OCI-M2 (cell line): ENCODE results near the gene LSM14A.
"Not testable (repeated sequence)": the region's sequence is repeated elsewhere in the genome, so short reads cannot be mapped to it uniquely, and the experiment has no call there.

ENCODE experiments used
- DNase-seq: peaks from one replicate; lab custom pipeline; 2025; ENCODE audit not compliant: unreplicated experiment; lab: John Stamatoyannopoulos, UW

Gene LSM14A

DNA sequence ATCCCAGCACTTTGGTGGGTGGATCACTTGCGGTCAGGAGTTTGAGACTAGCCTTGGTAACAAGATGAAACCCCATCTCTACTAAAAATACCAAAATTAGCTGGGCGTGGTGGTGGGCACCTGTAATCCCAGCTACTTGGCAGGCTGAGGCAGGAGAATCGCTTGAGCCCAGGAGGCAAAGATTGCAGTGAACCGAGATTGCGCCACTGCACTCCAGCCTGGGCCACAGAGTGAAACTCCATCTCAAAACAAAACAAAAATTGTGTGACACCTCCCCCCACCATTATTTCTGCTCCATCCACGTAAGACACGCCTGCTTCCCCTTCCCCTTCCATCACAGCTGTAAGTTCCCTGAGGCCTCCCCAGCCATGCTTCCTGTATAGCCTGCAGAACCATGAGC, 13.3 kb upstream of the LSM14A start:
- not testable (repeated sequence) for DNase-seq

DNA sequence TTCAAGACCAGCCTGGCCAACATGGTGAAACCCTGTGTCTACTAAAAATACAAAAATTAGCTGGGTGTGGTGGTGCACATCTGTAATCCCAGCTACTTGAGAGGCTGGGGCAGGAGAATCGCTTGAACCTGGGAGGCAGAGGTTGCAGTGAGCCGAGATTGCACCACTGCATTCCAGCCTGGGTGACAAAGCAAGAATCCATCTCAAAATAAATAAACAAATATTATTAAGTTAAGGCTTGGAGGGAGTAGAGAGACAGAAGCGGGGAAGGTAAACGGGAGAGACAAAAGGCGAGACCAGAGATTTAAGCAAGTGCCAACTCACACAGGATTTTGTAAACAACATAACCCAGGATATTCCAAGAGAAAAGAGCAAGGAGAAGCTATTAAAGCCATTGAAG, 12.8 kb upstream of the LSM14A start:
- DNase-seq, result not testable (repeated sequence)

DNA sequence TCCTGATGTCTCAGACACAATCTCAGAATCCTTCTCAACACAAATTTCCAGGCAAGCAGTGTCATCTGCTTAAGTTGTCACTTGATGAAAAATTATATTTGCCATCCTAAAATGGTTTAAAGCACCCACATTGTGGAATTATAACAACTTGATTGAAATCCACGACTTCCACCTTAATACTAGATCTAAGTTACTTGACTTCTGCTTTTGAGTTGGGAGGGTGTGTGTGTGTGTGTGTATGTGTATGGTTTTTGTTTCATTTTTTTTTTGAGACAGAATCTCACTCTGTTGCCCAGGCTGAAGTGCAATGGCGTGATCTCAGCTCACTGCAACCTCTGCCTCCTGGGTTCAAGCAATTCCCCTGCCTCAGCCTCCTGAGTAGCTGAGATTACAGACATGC, 10.4 kb upstream of the LSM14A start:
- DNase-seq, result not testable (repeated sequence)

DNA sequence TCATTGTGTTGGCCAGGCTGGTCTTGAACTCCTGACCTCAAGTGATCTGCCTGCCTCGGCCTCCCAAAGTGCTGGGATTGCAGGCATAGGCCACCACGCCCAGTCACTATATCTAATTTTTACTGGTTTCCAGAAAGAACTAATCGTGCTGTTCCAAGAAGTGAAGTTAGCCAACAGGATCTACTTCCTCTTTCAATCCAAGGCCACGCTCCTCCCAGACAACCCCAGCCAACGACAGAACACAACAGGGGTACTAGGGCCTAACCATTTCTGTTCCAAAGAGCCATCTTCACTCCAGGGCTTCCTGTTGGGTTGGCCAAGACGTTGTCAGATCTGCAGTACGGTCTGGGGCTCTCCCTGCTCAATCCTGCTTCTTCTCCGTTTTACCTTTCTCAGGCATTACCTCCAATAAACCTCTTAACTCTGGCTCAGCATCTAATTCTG, 7.0 kb upstream of the LSM14A start:
- DNase-seq, result no peak

DNA sequence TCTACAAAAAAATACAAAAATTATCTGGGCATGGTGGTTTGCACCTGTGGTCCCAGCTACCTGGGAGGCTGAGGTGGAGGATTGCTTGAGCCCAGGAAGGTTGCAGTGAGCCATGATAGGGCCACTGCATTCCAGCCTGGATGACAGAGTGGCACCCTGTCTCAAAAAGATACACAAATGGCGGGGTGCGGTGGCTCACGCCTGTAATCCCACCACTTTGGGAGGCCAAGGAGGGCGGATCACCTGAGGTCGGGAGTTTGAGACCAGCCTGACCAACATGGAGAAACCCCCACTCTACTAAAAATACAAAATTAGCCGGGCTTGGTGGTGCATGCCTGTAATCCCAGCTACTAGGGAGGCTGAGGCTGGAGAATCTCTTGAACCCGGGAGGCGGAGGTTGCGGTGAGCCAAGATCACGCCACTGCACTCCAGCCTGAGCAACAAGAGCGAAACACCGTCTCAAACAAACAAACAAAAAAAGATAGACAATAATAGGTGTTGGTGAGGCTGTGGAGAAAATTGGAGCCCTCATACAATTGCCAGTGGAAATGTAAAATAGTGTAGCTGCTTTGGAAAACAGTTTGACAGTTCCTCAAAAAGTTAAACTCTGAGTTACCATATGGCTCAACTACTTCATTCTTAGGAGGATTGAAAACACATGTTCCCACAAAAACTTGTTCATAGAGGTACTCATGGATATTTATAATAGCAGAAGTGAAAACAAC, 2.7 kb upstream of the LSM14A start:
- not testable (repeated sequence) for DNase-seq

DNA sequence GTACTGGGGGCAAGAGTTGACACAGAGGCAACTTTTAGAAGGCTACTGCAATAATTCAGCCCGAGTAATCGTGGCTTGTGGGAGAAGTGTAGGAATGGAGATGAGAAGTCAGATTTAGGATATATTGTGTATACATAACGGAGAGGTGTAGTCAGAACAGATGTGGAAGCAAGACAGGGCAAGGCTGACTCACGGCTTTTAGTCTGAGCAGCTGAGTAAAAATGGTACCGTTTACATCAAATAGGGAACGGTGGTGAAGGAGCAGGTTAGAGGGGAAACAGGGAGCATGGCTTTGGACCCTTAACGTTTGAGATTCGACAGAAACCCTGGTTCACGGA, 796 bp upstream of the LSM14A start:
- peak; percentile 98 for DNase-seq

DNA sequence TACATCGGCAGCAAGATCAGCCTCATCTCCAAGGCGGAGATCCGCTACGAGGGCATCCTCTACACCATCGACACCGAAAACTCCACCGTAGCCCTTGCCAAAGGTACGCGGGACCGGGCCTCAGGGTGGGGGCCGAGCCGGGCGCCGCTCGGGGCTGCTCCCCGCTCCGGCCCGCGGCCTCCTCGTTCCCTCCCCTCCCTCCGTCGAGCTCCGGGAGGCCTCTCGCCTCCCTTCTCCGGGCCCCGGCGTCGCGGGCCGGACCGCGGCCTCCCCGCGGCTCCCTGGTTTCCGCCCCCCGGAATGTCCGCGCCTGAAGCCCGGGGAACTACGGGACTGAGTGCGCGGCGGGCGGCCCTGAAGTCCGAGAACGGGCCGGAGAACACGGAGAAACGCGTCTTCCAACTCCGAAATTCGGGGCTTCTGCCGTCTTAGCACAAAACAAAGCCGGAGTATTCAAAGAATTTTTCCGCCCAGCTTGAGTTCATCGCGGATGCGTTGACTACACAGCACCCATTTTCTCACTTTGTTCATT, 423 bp downstream of the LSM14A start:
- no peak for DNase-seq

DNA sequence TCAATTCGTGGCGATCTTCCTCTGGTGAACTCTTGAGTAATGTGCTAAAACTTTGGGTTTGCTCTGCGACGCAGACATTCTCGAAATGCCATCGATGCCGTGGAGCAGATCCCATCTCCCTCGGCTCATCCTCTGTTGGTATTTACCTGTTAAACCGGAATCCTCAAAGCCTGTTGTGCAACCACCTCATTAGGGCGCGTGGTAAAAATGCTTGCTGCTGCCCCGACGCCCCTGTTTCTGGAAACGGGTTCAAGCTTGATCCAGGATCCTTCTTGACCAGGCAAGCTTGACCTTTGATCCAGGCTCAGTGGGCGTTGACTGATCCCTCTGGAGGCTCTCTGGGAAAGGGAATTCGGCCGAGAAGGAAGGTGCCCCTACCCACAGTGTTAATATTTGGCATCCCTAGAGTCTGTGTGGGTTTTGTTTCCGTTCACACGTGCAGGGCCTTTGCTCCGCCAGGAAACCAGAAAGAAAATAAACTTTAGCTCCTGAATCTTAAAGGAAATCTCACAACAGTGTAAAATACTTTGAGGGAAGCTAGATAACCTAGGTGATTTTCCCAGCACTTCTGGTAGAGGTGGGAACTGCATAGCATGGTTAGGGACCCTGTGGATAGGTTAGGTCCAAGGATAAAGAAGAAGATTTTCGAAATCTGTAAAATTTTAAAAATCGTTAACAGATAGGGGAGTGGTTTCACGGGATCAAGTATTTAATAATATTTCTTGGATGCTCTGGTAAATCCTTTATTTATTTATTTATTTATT, 1.1 kb downstream of the LSM14A start:
- DNase-seq, result peak; percentile 49

DNA sequence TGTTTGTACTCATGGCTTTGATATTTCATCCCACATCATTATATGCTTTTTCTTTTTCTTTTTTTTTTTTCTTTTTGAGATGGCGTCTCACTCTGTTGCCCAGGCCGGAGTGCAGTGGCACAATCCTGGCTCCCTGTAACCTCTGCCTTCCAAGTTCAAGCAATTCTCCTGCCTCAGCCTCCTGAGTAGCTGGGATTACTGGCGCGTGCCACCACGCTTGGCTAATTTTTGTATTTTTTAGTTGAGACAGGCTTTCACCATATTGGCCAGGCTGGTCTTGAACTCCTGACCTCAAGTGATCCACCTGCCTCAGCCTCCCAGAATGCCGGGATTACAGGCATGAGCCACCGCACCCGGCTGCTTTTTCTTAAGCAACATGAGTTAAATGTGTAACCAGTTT, 2.9 kb downstream of the LSM14A start:
- not testable (repeated sequence) for DNase-seq

DNA sequence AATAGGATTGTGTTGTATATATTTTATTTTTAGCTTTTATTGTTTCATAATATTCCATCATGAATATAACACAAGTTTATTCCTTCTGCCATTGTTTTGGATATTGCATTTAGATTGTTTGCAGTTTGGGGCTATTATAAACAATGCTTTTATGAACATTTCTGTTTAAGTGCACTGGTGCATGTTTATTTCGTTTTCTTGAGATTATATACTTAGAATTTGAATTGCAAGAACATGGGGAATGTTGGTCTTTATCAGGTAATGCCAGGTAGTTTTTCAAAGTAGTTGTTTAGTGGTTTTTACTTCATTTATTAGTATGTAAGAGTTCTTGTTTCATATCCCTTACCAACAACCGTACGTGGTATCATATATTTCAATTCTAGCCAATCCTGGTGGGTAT, 4.3 kb downstream of the LSM14A start:
- DNase-seq, result no peak

DNA sequence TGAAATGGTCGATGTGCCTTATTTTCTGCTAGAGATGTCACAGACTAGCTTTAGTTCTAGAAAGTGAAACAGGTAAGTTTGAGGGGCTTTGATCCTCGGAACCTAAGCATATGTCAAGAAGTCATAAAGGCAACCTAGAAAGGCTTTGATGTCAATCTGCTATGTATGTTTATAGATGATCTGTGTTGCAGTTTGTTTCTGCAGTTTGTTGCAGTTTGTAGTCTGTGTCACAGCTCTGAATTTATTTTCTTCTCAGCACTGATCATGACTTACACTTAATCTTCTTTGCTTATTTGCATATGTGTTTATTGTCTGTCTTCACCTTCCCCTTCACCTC, 5.9 kb downstream of the LSM14A start:
- no peak for DNase-seq

DNA sequence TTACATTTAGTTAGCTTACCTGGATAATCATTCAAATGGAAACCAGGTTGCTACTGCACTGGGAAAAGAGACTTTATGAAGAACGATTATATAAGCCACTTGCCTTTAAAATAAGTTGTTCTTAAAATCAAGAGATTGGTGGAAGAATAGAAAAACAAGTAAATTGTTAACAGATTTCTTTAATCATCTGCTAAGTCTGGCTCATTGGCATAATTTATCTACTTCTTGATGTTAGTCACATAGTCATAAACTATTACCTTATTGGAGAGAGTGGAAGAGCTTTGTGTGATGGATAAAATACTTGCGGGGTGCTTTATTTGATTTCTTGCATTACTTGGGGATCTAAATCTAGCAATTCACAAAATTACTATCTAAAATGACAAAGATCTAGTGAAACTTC, 6.8 kb downstream of the LSM14A start:
- no peak for DNase-seq

DNA sequence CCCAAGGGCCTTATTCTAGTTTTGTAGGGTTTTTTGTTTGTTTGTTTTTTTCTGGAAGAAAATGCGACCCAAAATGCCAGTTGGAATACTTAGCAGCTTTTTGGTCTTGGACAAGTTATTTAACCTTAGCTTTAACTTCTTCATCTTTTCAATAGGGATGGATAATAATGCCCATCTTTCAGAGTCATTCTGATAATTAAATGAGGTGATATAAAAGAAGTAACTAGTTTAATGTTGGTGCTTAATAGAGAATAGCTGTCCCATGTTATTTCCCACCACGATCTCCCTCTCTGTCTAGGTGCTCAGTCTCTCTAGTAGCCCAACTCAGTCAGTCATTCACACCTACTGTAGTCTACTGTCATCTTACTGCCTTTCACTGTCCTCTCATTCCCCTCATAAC, 8.0 kb downstream of the LSM14A start:
- DNase-seq, result no peak

DNA sequence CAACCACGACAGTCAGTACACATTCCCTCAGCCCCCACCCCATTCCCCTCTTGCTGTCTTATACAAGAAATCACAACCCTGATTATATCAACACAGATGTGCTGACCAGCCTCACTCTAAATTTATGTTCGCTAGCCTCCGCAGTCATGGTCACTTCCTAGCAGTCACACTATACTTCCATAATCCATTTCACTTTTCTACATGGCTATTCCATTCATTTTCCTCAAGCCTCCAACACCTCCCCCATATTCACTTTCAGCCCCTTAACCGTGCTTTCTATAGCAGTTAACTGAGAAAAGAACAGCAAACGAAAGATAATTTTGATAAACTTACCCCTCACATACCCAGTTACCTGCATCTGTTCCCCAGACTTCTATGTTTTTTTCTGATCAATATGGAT, 8.4 kb downstream of the LSM14A start:
- DNase-seq, result no peak

DNA sequence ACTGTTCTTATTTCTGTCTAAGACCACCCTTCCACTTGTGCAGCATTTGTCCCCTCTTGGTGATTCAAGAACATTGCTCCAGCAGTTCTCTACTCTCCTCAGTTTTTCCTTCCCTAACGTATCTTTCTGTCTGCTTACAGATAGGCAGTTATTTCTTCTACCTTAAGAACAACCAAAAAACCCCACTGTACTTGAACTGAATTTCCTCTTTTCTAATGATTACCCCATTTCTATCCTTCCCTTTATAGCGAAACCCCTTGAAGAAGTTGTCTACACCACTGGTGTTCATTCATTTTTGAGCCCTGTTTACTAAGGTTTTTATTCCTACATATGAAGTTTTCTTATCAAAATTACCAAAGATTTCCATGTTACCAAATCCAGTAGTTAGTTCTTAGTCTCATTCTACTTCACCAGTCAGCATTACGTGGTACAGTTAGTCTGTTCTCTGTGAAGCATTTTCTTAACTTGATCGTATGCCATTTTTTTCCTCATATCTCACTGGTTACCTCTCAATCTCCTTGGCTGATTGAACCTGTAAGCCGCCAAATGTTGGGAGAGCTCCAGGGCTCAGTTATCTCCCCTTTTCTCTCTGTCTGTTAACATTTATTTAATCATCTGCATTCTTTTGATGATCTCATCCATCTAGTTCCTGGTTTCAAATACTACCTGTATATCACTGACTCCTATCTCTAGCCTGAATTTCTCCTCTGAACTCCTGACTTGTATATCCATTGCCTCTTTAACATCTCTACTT, 9.0 kb downstream of the LSM14A start:
- DNase-seq, result no peak

DNA sequence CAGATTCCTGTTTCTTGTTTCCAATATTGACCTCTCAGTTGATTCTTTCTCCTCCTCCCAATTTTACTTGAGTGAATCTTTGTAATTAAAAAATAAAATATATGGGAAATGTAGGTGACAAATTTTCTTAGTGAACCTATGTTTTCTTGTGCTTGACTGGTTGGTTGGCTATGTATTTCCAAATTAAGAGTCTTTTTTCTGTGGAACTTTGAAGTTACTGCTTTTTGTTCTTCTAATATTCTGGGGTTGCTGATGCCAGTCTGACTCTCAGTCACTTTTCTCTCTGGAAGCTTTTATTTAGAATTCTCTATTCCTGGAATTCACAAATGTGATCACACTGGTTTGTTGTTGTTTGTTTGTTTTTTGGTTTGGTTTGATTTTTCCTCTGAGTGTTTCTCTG, 9.8 kb downstream of the LSM14A start:
- DNase-seq, result no peak

DNA sequence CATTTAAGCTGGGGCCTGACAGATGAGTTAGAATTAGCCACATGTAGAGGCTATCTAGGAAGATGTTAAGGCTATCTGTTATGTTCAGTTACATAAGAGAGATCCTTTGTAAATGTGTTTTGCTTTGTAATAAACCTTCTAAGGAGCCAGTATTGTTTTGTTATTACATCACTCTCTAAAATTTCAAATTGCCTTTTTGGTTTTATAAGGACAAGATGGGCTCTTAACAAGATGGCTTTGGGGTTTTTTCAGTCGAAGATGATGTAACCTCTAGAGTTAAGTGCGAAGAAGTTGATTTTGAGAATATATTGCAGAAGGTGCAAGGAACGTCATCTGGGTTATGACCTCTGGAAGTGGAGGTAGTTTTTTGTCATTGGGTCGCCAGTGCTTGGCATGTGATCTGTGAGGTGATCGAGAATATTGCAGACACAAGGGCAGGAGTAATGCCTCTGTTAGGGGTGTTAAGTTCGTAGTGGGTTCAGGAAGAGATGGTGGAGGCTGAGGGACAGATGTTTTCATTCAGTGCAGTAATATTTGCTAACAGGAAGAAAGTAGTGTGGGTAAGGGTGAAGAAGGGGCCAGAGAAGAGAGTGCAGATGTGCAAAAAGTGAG, 12.7 kb downstream of the LSM14A start:
- no peak for DNase-seq

DNA sequence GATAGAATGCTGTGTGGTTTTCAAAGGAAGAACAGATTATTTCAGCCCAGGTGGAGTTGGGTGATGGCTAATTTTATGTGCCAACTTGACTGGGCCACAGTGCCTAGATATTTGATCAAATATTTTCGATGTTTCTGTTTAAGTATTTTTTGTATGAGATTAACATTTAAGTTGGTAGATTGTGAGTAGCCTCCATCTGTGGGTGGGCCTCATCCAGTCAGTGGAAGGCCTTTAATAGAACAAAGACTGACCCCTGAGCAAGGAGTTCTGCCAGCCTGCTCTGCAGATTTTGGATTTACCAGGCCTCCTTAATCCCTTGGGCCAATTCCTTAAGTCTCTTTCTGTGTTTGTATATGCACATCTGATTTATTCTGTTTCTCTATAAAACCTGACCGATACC, 13.9 kb downstream of the LSM14A start:
- no peak for DNase-seq

DNA sequence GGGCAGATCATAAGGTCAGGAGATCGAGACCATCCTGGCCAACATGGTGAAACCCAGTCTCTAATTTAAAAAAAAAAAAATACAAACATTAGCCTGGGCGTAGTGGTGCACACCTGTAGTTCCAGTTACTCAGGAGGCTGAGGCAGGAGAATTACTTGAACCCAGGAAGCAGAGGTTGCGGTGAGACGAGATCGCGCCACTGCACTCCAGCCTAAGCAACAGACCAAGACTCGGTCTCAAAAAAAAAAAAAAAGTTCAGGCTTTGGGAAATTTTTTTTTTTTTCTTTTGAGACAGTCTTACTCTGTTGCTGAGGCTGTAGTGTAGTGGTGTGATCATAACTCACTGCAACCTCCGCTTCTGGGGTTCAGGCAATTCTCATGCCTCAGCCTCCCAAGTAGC, 14.7 kb downstream of the LSM14A start:
- DNase-seq, result no peak

DNA sequence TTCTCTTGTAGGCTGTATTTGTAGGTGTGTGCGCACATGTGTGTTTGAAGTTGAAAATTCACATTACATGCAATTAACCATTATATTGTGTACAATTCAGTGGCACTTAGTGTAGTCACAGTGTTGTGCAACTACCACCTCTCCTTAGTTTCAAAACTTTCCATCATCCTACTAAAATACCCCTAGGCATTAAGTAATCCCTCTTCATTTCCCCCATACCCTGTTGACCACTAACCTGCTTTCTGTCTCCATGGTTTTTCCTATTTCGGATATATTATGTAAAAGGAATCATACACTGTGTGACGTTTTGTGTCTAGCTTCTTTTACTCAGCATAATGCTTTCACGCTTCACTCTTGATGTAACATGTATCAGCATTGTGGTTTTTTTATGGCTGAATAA, 16.1 kb downstream of the LSM14A start:
- DNase-seq, result no peak

DNA sequence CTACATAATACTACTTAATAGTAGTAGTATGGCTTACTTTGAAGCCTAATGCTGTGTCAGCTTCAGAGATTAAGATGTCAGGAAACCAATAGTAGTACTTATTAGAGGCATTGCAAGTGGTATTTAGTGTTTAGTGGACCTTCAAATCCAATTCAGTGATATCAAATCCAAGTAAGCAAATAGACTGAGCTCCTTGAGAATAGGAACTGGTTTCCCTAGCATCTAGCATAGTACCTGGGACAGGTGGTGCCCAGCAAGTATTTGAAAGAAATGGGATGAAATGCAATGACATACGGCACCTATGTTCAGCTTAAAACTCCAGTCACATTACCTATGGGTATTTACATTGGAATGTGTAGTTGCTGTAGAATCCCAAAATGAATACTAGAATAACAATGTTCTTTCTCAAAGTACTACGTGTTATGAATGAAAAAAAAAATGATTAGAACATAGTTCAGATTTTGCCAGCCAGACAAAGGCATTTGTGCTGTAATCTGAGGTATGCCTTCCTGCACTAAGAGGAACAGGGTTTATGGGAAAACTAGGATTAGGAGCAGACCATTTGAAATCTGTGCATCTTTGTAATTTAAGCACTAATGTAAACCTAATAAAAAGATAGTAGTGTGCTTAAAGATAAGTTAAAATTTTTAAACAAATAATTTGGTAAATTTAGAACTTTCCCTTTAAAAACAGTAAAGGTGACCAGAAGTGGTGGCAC, 17.1 kb downstream of the LSM14A start:
- DNase-seq, result no peak
